Nephron (organoid): Measurements from ENCODE around the gene NKD1.

Experiments
- H3K27ac Mint-ChIP-seq, 3 experiments: 2 replicates each; pipeline ENCODE4 v1.8.0; 2020; ENCODE audit warnings: mixed read lengths in 3 of 3, mild to moderate bottlenecking in 2 of 3, moderate library complexity in 1 of 3
- H3K27me3 Mint-ChIP-seq: 2 replicates; pipeline ENCODE4 v1.8.0; 2021; ENCODE audit warnings: low read depth, mild to moderate bottlenecking, moderate library complexity, mixed read lengths
- H3K36me3 Mint-ChIP-seq: 2 replicates; pipeline ENCODE4 v1.8.0; 2020; ENCODE audit warnings: low read depth, mixed read lengths
- H3K4me1 Mint-ChIP-seq: 2 replicates; pipeline ENCODE4 v1.8.0; 2020; ENCODE audit warnings: mixed read lengths
- H3K4me3 Mint-ChIP-seq, 3 experiments: 2 replicates each; pipeline ENCODE4 v1.8.0; 2020; ENCODE audit warnings: mild to moderate bottlenecking in 3 of 3, mixed read lengths in 3 of 3, moderate library complexity in 2 of 3
- H3K9me3 Mint-ChIP-seq: 2 replicates; pipeline ENCODE4 v1.8.0; 2020; ENCODE audit warnings: mixed read lengths
- CTCF ChIP-seq, 3 experiments: fragments of 200-600 bp; sonication (generic); IDR thresholded peaks; one replicate each; pipeline ENCODE4 v1.5.0; 2021; ENCODE audit warnings: antibody characterized with exemption in 3 of 3; ENCODE audit not compliant: unreplicated experiment in 3 of 3

The NKD1 gene

GRCh38 chr16:50548125-50548908, at the start of gene NKD1:
NKD1 (plus strand) TSS chr16:50548396; CDS start chr16:50548554, 158 bp downstream.
- H3K36me3 Mint-ChIP-seq, result peaks cover 13% of the 10 kb centered on the region
- peaks cover 53% of the 10 kb centered on the region for H3K27me3 Mint-ChIP-seq
- no peak for TF ChIP-seq CTCF (IDR thresholded peaks at IDR 0.05; ENCODE audit: unreplicated experiment in 3 of 3)
- H3K4me1 Mint-ChIP-seq, result peaks cover 33% of the 10 kb centered on the region
- H3K27ac Mint-ChIP-seq, result no peak within 1 kb of the TSS
- no peaks in the 10 kb centered on the region for H3K9me3 Mint-ChIP-seq
- peak within 1 kb of the TSS; percentile 85 to 90 (median 90) for H3K4me3 Mint-ChIP-seq

- H3K27ac Mint-ChIP-seq, result peak overlapping the region in 2 of 3 experiments; percentile 19 to 57
- H3K4me1 Mint-ChIP-seq, result peaks cover 11% of the 10 kb centered on the region
- no peak overlapping the region for H3K4me3 Mint-ChIP-seq
- peaks cover 13% of the 10 kb centered on the region for H3K27me3 Mint-ChIP-seq
- no peaks in the 10 kb centered on the region for H3K9me3 Mint-ChIP-seq
- no peak for TF ChIP-seq CTCF (IDR thresholded peaks at IDR 0.05; ENCODE audit: unreplicated experiment in 3 of 3)
- H3K36me3 Mint-ChIP-seq, result no peaks in the 10 kb centered on the region
These were observed 49.6 kb upstream of the NKD1 start for GRCh38 chr16:50498431-50499155.

- no peaks in the 10 kb centered on the region for H3K9me3 Mint-ChIP-seq
- no peak for TF ChIP-seq CTCF (IDR thresholded peaks at IDR 0.05; ENCODE audit: unreplicated experiment in 3 of 3)
- no peaks in the 10 kb centered on the region for H3K36me3 Mint-ChIP-seq
- H3K27me3 Mint-ChIP-seq, result peaks cover 15% of the 10 kb centered on the region
- peaks cover 11% of the 10 kb centered on the region for H3K4me1 Mint-ChIP-seq
- no peak overlapping the region for H3K27ac Mint-ChIP-seq
- no peak overlapping the region for H3K4me3 Mint-ChIP-seq
These were observed 48.9 kb upstream of the NKD1 start for GRCh38 chr16:50499254-50499653.

GRCh38 chr16:50500171-50500874, 47.9 kb upstream of the NKD1 start:
- Mint-ChIP-seq H3K4me3 (no peak overlapping the region), H3K4me1 (peaks cover 11% of the 10 kb centered on the region), H3K27ac (no peak overlapping the region), H3K36me3 (no peaks in the 10 kb centered on the region), H3K9me3 (no peaks in the 10 kb centered on the region), H3K27me3 (peaks cover 16% of the 10 kb centered on the region)
- no peak for TF ChIP-seq CTCF (IDR thresholded peaks at IDR 0.05; ENCODE audit: unreplicated experiment in 3 of 3)

GRCh38 chr16:50501251-50501650, 46.9 kb upstream of the NKD1 start:
- Mint-ChIP-seq H3K4me3 (no peak overlapping the region), H3K4me1 (peaks cover 11% of the 10 kb centered on the region), H3K27me3 (peaks cover 19% of the 10 kb centered on the region), H3K36me3 (no peaks in the 10 kb centered on the region), H3K27ac (no peak overlapping the region), H3K9me3 (no peaks in the 10 kb centered on the region)
- no peak for TF ChIP-seq CTCF (IDR thresholded peaks at IDR 0.05; ENCODE audit: unreplicated experiment in 3 of 3)
